ENCODE results near the gene ZDHHC8.

The ZDHHC8 gene

DNA sequence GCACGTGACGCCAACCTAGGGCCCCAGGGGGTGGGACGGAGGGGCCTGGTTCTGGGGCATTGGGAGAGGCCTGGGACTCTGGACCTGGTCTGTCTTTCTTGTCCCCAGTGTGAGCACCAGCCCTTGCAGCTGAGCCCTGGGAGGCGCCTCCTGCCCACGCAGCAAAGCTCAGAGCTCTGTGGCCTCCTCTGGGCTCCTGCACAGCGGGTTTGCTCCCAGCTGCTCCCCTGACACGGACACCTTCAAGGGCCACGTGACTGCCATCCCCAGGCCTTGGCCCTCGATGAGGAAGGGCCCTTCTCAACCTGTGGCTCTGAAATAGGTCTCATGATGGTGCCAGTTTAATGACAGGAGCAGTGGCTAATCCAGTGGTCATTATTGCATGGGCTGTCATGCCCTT, 50.8 kb downstream of the ZDHHC8 start:
- no peak for DNase-seq

DNA sequence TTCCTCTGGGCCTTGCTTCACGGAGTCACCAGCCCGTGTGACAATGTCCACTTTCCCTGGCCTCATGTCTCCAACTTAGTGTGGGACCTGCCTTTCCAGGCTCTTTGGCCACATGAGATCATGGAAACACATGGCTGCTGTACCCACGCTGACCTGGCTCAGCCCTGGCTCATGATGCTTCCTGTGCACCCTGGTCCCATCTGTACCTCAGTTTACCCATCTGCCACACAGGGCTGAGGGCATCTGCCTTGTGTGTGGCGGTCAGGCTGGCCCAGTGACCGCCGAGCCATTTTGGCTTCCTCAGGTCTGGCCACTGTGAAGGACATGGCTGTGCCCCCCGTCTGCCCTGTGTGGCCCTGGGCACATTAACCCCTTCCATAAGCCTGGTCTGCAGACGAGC, 51.5 kb downstream of the ZDHHC8 start:
- no peak for DNase-seq

DNA sequence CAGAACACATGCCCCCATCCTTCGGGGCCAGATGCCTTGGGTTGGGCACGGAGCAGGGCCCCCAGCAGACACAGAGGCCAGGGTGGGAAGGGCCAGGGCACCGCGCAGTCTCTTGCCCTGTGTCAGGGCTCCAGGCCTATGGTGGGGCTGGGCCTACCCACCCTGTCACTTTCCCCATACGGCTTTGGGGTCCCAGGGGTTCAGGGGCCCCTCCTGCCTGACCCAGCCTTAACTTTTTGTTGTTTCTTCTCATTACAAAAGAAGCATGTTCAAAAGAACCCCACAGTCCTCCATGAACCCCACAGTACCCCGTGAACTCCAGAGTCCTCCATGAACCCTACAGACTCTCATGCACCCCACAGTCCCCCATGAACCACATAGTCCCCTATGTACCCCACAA, 52.2 kb downstream of the ZDHHC8 start:
- no peak for DNase-seq

DNA sequence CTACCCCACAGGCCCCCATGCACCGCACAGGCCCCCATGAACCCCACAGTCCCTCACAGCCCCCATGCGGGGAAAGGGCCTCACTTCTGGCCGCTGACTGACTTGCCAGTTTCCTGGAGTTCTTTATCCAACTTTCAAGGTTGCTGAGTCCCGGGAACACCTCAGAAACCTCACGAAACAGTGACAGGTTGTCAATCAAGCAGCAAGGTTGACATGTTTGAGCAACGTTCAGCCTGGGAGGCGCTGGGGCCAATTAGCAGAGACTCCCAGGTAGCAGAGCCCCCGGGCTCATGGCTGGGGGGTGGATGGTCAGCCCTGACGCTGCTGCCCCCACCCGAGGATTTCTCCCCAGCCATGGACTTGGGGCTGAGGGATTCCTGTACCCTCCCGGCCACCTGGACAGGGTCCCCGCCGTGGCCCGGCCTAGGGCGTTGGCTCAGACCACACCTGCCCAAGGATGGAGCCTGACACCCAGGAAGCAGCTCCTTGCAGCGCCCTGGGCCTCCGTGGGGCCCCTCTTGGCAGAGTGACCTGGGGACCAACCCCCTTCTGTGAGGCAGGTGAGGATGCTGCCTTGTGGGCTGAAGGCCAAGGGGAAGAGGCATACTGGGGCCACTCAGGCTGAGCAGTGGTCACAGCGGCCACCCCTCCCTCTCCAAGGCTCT, 53.0 kb downstream of the ZDHHC8 start:
- DNase-seq = no peak

DNA sequence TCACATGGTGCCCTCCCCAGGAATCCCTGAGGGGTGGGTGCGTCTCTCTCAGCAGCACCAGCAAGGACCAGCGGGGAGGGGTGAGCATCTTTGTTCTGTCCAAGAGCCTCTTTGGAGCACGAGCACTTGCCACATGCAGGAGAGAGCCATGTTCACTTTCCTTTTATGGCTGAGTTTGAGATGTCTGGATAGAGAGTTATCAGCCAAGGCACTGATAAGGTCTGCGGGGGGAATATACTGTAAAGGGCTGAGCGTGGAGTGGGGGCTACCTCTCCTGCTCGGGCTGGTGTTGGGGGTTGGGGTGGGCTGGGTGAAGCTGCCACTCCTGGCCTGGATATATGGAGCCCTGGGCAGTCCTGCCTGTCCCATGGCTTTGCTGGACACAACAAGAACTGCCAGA, 54.1 kb downstream of the ZDHHC8 start:
- no peak for DNase-seq

DNA sequence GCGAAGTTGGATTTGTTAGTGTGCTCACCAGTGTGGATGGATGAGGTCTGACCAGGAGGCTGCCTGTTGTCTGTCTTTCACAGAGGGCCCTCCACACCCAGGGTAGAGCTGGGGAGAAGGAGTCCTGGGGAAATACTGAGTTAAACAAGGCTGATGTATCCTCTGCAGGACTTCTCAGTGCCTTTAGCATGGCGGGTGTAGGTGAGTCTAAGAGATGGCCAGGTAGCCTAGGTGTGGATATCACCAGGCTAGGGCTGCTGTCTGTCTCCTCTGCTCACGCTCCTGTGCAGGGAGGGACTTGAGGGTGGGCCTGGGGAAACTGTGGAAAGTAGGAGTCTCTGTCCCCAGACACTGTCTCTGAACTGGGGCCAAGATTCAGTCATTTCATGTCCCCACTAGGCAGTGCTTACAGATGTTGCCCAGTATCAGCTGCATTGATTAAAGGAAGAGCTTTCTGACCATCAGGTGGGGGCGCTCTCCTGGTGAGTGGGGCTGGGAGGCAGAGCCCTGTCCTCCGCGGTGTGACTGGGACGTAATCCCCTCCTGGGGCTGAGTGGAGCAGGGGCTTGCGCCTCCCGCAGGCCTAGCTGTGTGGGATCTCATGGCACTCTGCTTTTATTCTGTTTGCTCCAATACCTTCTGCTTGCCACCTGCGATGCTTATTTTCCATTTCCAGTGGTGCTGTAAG, 54.7 kb downstream of the ZDHHC8 start:
- DNase-seq = no peak

DNA sequence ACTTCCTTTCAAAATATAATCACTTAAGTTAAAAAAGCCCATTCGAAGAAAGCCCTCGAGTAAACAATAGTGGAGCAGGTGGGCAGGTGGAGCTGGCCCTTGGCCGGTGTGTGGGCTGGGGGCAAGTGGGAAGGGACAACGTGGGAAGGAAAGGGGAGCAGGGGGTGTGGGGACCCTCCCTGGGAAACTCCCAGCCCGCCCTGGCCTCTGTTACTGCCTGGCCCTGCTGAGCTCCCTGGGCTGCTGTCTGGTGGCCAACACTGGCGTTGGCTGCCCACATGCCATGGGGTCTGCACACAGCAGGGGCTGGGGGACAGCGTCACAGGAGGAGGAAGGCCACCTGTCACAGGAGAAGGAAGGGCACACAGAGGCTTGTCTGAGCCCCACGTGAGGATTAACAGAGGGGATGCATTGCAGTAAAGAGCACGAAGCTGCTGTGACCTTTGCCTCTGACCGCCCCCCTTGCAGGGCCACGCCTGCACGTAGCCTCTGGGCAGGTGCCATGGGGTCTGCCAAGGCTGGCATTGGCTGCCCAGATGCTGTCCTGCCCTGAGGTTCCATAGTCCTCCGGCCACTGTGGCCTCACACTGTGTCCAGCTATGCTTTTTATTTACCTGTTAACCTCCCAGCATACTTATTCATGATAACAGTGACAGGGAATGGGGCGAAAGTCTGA, 55.4 kb downstream of the ZDHHC8 start:
- no peak for DNase-seq

DNA sequence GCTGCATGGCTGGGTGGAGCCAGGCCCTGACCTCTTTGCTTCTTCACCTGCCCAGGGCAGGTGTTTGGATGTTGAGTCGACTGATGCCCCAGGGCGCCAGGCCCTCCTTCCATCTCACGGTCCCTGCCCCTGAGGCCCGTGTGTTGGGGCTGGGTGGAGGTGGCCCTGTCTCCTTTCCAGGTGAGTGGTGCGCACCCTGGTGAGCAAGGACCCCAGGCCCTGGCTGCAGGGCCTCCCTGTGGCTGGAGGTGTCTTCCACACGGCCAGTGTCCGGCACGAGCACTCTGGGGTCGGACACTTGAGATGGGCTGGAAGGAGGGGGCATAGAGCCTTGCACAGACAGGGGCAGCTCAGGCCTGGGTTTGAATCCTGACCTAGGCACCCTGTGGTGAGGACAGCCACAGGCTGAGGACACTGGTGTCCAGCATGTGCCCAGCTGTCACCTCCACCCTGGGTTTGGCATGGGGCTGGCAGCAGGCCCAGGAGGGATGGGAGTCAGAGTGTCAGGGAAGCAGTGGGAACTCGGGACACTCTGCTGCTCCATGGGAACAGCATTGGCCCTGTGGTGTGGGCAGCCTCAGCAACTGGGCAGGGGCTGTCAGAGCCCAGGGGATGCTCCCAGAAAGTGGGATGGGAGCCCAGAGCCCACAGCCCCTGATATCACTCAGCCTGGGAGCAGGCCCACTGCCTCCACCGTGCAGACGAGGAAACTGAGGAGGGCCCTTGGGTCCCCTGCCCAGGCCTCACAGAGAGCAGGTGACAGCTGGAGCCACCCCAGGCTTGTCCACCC, 56.4 kb downstream of the ZDHHC8 start:
- no peak for DNase-seq

DNA sequence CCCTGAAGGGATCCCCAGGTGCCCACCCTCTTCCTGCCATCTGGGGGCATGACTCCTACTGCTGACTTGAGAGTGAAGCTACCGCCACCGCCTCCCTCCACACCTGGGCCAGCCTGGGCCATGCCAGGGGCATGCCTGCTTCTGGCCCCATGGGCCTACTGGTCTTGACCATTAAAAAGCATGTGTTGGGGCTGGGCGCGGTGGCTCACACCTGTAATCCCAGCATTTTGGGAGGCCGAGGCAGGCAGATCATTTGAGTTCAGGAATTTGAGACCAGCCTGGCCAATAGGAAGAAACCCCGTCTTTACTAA, 56.9 kb downstream of the ZDHHC8 start:
- DNase-seq = no peak

DNA sequence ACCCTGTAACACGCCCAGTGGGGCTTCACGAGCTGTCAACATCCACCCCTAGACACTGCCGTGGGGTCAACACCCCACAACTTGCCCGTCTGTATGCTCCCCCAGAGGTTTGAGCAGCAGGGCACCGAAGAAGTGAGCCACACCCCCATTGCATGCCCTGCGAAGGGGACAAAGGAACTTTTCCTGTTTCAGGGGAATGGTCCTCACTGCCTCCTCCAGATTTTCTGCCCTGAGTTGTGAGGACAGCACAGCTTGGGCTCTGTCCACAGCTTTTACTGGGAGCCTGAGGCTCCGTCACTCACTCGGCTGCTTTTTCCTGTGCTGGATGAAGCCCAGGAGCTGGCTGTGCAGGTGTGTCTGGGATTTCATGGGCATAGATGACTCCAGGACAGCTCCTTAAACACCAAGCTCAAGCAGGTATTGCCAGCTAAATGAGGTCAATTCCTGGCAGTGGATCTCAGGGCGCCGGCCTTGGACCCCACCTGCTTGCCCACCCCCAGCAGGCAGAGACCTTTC, 59.5 kb downstream of the ZDHHC8 start:
- no peak for DNase-seq

DNA sequence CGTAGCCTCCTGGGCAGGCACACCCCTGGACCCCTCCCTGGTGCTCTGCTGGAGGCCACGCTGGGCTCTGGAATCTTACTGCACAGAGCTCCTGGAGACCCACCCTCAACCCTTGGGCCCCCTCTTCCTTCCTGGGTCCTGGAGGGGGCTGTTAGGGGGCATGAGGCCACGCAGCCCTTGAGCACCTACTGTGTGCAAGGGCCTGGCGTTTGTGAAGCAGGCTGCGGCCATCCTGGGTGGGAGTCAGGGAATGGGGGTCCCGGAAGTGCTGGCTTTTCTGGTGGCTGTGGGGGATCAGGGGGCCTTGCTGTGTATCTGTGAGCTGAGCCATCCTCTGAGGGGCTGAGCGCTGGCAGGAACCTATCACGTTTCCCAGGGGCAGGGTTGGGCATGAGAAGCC, 60.2 kb downstream of the ZDHHC8 start:
- DNase-seq = no peak

DNA sequence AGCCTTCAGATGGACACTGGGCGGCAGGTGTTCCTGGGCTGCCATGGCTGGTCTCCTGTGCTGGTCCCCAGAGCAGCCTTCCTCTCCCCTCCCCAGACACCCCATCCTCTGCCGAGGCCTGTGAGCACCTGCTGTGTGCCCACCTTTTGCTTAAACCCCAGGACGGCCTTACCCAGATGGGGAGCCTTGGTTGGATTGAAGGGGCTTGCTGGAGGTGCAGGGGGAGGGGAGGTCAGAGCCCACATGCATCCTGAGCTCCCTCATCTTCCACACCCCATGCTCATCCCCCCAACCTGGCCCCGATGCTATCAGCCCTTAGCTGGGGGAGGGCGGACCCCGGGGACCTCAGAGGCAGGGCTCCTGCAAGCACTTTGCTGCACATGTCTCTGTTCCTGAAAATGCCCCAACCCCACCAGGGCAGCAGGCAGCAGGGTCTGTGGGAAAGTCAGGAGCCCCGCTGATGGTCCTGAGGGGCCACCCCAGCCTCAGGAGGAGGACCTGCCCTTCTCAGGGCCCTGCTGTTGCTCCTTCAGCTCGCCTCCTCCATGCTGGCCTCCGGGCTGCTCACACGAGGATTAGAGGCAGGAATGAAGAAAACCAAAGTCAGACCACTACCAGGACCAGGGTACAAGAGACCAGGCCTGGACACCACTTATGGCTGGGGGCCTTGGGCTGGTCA, 60.8 kb downstream of the ZDHHC8 start:
- no peak for DNase-seq

DNA sequence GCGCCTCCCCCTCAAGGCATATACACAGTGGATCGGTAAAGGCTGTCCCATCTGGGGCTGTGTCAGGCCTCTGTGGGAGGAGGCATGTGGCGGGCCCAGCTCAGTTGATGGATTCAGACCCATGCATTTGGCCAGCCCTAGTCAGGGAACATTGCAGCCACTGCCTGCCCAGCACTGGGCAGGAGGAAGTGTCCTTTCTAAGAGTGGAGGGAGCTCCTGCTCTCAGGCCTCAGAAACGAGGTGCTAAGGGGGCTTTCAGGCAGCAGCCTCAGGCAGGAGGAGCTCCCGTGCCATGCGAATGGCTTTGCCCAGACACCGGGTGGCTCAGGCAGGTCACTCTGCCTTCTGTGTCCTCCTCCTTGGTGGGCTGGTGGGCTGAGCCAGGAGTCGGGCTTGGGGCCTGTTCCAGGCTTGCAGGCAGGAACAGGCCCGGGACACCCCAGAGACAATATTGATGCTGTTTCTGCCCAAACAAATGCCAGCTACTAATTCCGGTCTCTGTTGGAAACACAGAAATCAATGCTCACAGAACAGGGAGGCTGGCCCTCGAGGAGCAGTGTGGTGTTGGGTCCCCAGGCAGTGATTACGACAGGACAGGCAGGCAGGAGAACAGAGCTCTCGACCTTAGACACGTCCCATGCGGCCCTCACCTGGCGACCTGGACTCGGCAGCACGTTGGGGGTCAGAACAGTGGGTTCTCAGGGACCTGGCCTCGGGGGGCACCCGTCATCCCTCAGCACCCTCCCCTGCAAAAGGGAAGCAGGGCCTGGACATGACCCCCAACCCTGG, 61.6 kb downstream of the ZDHHC8 start:
- no peak for DNase-seq

DNA sequence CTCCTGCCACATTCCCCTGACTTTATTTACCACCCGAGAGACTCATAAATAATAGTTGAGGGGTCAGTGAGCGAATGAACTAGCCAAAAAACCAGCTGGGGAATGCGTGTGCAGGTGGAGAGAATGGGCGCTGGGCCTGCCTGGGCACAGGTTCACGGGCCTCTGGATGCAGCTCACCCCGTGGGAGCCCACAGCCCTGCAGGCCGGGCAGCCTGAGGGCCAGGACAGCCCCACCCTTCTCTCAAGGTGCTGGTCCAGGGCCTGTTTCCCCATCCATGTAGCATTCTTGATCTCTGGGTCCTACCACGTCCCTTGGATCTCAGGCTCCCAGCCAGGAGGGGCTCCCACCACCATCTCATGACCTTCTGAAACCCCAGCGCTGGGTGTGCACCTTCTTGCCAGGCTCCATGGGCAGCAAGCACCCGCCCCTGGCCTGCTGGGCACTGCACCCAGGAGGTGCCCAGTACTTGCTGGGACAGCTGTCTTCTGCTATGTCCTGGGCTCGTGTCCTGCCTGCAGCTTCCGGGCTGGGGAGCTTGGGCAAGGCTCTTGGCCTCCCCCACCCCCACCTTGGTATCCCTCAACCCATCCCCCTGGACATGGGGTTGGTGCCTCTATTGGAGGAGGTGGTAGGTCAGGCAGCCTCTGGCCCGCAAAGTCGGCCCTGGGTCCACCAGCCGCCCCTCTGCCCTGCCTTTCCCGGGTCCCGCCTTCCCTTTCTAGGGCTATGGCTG, 62.3 kb downstream of the ZDHHC8 start:
- DNase-seq = no peak

DNA sequence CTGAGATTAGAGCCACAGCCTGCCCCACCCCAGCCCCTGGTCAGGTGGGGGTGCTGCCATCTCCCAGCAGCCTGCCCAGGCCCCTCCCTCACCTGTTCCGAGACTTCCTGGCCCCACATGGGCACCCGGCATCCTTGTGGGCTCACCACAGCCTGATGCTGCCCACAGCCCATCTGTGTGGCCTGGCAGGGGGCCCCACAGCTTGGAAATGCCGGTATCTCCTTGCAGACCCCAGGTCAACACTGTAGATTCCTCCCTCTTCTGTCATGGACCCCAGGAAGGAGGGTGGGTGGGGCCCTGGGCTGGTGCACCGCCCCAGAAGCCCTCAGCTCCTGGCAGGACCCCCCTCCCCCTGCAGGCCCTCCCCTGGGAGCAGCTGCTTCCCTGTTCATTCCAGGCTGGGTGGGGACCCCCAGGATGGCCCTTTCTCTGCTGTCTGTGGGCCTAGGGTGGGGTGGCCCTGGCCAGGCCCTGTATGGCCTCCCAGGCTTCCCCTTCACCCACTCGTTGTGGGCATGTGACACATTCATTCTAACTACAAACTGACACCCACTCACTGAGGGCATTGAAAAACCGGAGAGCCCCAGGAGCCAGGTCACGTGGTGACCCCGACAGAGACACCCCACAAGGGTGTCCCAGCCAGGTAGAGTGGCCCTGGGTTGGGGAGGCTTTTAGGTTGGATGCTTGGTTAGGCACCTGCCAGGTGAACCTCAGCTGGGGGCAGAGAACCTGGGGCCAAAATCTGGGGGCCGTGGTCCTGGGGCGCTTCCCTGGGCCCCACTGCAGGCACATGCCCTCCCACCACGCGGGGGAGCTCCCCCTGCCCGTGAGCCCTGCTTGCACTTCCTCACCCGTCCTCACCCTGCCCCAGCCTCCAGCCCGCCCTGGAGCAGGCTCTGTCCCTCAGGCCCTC, 63.3 kb downstream of the ZDHHC8 start:
- DNase-seq = no peak

DNA sequence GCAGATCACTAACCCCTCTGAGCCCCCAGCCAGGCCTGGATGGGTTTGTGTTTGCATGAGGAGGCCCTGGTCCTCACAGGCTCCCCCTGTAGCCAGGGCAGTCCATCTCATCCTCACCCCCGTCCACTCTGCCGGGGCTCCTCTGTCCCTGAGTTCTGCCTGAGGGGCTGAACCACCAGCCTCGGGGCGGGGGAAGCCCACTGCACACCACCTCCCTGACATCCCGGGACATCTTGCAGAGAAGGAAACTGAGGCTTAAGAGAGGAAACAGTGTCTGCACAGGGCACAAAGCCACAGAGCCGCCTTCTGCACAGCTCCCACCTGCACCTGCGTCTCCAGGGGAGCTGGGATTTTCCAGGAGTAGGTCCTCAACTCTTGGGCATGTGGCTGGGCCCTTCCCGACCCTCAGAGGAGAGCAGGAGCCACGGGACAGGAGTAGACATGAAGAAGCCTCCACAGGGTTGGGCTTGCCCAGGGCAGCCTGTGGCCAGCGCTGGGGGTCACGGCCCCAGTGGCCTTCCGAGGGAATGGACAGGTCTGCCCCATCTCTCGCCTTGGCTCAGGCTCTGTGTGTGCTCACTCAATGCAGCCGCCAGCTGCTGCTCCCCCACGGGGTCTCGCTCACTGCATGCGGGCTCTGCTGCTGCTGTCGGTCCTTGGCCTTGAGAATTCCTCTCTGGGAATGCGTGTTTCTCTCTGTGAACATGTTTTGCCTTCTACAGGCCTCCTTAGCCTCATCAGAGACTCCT, 64.7 kb downstream of the ZDHHC8 start:
- DNase-seq = no peak
